Nephron (organoid): Measurements from ENCODE around the gene ADIPOQ.
"Not testable (repeated sequence)": the region's sequence is repeated elsewhere in the genome, so short reads cannot be mapped to it uniquely, and the experiment has no call there.

ENCODE experiments used
- H3K27ac Mint-ChIP-seq, 3 experiments: 2 replicates each; pipeline ENCODE4 v1.8.0; 2020; ENCODE audit warnings: mixed read lengths in 3 of 3, mild to moderate bottlenecking in 2 of 3, moderate library complexity in 1 of 3
- H3K27me3 Mint-ChIP-seq: 2 replicates; pipeline ENCODE4 v1.8.0; 2021; ENCODE audit warnings: low read depth, mild to moderate bottlenecking, moderate library complexity, mixed read lengths
- H3K36me3 Mint-ChIP-seq: 2 replicates; pipeline ENCODE4 v1.8.0; 2020; ENCODE audit warnings: low read depth, mixed read lengths
- H3K4me1 Mint-ChIP-seq: 2 replicates; pipeline ENCODE4 v1.8.0; 2020; ENCODE audit warnings: mixed read lengths
- H3K4me3 Mint-ChIP-seq, 3 experiments: 2 replicates each; pipeline ENCODE4 v1.8.0; 2020; ENCODE audit warnings: mild to moderate bottlenecking in 3 of 3, mixed read lengths in 3 of 3, moderate library complexity in 2 of 3
- H3K9me3 Mint-ChIP-seq: 2 replicates; pipeline ENCODE4 v1.8.0; 2020; ENCODE audit warnings: mixed read lengths
- CTCF ChIP-seq, 3 experiments: fragments of 200-600 bp; sonication (generic); IDR thresholded peaks; one replicate each; pipeline ENCODE4 v1.5.0; 2021; ENCODE audit warnings: antibody characterized with exemption in 3 of 3; ENCODE audit not compliant: unreplicated experiment in 3 of 3

Gene ADIPOQ

GRCh38 chr3:186847437-186847836 lies 4.9 kb downstream of the ADIPOQ start:
- peaks cover 35% of the 10 kb centered on the region for H3K27me3 Mint-ChIP-seq
- TF ChIP-seq CTCF (IDR thresholded peaks at IDR 0.05; ENCODE audit: unreplicated experiment in 3 of 3) = no peak
- H3K36me3 Mint-ChIP-seq = no peaks in the 10 kb centered on the region
- H3K9me3 Mint-ChIP-seq = no peaks in the 10 kb centered on the region
- H3K4me1 Mint-ChIP-seq = no peaks in the 10 kb centered on the region
- H3K27ac Mint-ChIP-seq = no peak overlapping the region
- no peak overlapping the region for H3K4me3 Mint-ChIP-seq

GRCh38 chr3:186849374-186849975 lies 7.0 kb downstream of the ADIPOQ start:
- peak; percentile 44 to 76 (median 64) for TF ChIP-seq CTCF (IDR thresholded peaks at IDR 0.05; ENCODE audit: unreplicated experiment in 3 of 3)
- peaks cover 27% of the 10 kb centered on the region for H3K27me3 Mint-ChIP-seq
- no peaks in the 10 kb centered on the region for H3K9me3 Mint-ChIP-seq
- no peaks in the 10 kb centered on the region for H3K4me1 Mint-ChIP-seq
- no peaks in the 10 kb centered on the region for H3K36me3 Mint-ChIP-seq
- H3K27ac Mint-ChIP-seq = no peak overlapping the region
- no peak overlapping the region for H3K4me3 Mint-ChIP-seq

- H3K27ac Mint-ChIP-seq, H3K9me3 Mint-ChIP-seq: not testable (repeated sequence)
- H3K27me3 Mint-ChIP-seq = peaks cover 12% of the 10 kb centered on the region
These were observed 9.3 kb downstream of the ADIPOQ start for GRCh38 chr3:186851835-186852234.

GRCh38 chr3:186852994-186853393 lies 10.5 kb downstream of the ADIPOQ start:
- TF ChIP-seq CTCF (IDR thresholded peaks at IDR 0.05; ENCODE audit: unreplicated experiment in 3 of 3) = no peak
- Mint-ChIP-seq H3K4me1 (no peaks in the 10 kb centered on the region), H3K9me3 (no peaks in the 10 kb centered on the region), H3K27me3 (peaks cover 13% of the 10 kb centered on the region), H3K4me3 (no peak overlapping the region), H3K27ac (no peak overlapping the region), H3K36me3 (no peaks in the 10 kb centered on the region)

More at GRCh38 chr3:186851835-186852234, 9.3 kb downstream of the ADIPOQ start:
- not testable (repeated sequence) for H3K36me3 Mint-ChIP-seq, H3K4me1 Mint-ChIP-seq, H3K4me3 Mint-ChIP-seq

- no peaks in the 10 kb centered on the region for H3K4me1 Mint-ChIP-seq
- peaks cover 7% of the 10 kb centered on the region for H3K27me3 Mint-ChIP-seq
These were observed 11.6 kb downstream of the ADIPOQ start for GRCh38 chr3:186854146-186854545.

GRCh38 chr3:186854954-186855353 lies 12.4 kb downstream of the ADIPOQ start:
- H3K27me3 Mint-ChIP-seq = peaks cover 8% of the 10 kb centered on the region
- no peaks in the 10 kb centered on the region for H3K36me3 Mint-ChIP-seq
- H3K9me3 Mint-ChIP-seq = peaks cover 5% of the 10 kb centered on the region
- no peak overlapping the region for H3K27ac Mint-ChIP-seq
- H3K4me1 Mint-ChIP-seq = no peaks in the 10 kb centered on the region
- no peak overlapping the region for H3K4me3 Mint-ChIP-seq
- TF ChIP-seq CTCF (IDR thresholded peaks at IDR 0.05; ENCODE audit: unreplicated experiment in 3 of 3) = no peak

More at GRCh38 chr3:186854146-186854545, 11.6 kb downstream of the ADIPOQ start:
- no peaks in the 10 kb centered on the region for H3K36me3 Mint-ChIP-seq
- H3K4me3 Mint-ChIP-seq = no peak overlapping the region
- no peak for TF ChIP-seq CTCF (IDR thresholded peaks at IDR 0.05; ENCODE audit: unreplicated experiment in 3 of 3)
- H3K27ac Mint-ChIP-seq = no peak overlapping the region
- peaks cover 2% of the 10 kb centered on the region for H3K9me3 Mint-ChIP-seq
